HG02884 (cell line): Measurements from ENCODE around the gene EVI5L.
"Not testable (repeated sequence)": the region's sequence is repeated elsewhere in the genome, so short reads cannot be mapped to it uniquely, and the experiment has no call there.

Experiments
- ATAC-seq: cut with Tn5 transposase; IDR thresholded peaks from one replicate; pipeline ENCODE4 v1.9.1; 2021; ENCODE audit warnings: mild to moderate bottlenecking, moderate library complexity; ENCODE audit not compliant: unreplicated experiment

EVI5L gene

DNA sequence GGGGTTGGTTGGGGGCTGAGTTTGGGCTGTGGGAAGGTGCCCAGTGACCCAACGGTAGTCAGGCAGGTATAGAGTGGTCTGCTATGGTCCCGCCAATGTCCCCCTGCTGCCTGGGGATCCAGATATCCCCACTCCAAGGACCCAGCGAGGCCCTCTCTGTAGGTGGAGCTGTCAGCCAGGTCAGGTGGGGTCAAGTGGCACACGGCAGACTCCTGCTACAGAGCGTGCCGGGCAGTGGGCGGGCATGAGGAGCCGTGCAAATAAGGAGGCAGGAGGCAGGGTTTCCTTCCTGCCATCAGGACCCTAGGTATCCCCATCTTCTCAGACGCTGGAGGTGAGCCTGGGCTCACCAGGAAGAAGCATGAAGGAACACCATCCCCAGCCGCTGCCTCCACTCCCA, 14.9 kb downstream of the EVI5L start:
- ATAC-seq, result no peak

- ATAC-seq, result no peak
These were observed 15.6 kb downstream of the EVI5L start for GRCh38 chr19:7845390-7846154.

GRCh38 chr19:7846155-7846646, 16.2 kb downstream of the EVI5L start:
- ATAC-seq, result no peak

- ATAC-seq, result no peak
These were observed 17.6 kb downstream of the EVI5L start for GRCh38 chr19:7847664-7848063.

GRCh38 chr19:7848779-7849457, 18.9 kb downstream of the EVI5L start:
- ATAC-seq, result no peak

DNA sequence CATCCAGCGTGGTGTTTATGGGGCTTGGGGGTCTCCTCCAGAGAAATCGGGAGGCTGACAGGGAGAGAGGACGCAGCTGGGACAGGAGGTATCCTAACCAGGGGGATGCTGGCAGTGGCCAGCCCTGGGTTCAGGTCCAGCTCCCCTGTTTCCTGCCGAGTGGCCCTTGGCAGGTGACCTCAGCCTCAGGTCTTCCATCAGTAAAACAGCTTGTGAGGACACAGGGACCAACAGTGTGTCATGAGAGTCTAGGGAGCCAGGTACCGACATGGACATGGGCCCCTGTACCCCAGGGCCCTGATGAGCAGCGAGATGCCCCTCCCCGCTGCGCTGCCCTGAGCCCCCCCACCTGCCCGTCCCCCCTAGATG, 19.6 kb downstream of the EVI5L start:
- ATAC-seq, result no peak

GRCh38 chr19:7850000-7850813, 20.2 kb downstream of the EVI5L start:
- ATAC-seq, result no peak

DNA sequence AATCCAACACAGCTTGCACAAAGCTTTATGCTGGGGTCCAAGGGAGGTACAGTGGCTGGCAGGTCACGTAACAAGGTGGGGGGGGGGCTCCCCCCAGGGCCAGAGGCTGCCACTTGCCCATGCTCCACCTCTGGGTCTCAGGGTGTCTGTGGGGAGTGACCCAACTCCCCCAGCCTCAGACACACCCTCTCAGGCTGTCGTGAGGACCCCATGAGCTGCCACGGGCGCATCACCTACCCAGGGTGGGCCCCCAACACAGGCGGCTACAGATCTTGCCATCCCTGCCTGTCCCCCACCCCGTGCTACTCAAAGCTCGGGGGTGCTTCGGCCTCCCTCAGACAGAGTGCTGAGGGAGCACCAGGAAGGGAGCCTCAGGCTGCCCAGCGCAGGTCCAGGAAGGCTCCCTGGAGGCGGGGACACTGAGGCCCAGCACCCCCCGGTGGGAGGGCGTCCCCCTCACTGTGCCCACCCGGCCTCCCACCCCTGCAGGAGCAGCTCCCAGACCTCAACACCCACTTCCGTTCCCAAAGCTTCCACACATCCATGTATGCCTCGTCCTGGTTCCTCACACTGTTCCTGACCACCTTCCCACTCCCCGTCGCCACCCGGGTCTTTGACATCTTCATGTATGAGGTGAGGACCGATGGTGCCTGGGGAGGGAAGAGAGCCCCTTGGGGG, 21.1 kb downstream of the EVI5L start:
- ATAC-seq, result no peak

DNA sequence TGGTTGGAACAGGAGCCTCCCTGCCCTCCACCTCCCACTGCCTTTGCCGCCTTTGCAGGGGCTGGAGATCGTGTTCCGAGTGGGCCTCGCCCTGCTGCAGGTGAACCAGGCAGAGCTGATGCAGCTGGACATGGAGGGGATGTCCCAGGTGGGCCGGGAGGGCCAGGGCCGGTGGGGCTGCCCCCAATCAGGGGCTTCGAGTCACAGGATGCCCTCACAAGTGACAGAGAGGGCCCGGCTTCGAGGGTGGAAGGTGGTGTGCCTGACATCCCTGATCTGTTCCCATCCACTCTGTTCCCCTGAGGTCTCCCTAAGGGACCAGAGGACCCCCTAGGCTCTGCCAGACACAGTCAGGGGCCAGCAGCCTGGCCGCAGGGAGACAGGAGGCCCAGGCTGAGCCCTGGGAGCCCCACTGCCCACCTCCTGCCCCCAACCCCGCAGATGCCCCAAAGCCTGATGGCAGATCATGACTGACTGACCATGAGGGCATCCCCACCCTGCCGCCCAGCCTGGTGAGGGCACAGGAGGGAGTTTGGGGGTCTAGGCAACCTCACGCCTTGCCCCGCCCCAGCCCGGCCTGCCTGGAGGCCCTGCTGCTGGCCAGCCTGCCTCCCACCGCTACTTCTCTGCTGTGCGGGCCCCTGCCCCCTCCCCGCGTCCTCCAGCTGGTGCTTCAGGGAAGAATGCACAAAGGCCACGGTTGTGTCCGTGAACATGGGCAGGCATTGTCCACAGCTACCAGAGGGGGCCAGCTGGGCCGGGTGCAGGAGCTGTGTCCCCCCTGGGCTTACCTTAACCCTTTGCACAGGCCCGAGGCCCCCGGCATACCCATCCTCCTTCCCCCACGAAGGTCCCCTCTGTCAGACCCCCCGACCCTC, 21.8 kb downstream of the EVI5L start:
- no peak for ATAC-seq

DNA sequence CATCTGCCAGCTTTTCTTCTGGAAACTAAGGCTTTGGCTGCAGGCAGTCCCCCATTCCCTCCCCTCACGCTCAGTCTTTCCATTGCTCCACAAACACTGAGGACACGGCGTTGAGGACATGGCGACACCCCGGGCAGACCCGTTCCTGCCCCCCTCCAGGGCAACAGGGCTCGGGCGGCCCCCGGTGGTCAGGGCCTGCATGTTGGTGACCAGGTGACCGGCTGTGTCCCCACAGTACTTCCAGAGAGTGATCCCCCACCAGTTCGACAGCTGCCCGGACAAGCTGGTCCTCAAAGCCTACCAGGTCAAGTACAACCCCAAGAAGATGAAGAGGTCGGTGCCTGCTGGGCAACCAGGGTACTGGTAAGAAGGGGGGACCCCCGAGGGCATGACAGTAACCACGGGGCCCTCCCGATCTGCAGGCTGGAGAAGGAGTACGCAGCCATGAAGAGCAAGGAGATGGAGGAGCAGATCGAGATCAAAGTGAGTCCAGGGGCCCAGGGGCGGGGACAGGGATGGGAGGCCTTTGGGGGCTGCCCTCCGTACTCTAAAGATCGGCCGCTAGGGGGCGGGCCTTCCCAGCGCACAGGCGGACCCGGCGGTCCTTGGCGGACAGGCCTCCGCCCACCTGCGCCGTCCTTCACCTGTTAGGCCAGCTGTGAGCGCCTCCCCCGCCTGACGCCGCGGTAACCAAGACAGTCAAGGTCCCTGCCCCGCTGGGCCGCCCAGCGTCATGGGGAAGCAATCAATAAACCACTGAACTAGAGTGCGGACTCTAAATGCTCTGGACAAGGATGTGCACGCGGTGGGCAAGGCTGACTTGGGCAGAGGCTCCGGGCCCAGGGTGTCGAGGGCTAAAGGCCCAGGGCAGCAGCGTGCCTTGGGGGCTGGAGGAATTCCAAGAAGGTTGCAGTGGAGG, 23.1 kb downstream of the EVI5L start:
- no peak for ATAC-seq

- no peak for ATAC-seq
These were observed 23.7 kb downstream of the EVI5L start for GRCh38 chr19:7853770-7854128.

DNA sequence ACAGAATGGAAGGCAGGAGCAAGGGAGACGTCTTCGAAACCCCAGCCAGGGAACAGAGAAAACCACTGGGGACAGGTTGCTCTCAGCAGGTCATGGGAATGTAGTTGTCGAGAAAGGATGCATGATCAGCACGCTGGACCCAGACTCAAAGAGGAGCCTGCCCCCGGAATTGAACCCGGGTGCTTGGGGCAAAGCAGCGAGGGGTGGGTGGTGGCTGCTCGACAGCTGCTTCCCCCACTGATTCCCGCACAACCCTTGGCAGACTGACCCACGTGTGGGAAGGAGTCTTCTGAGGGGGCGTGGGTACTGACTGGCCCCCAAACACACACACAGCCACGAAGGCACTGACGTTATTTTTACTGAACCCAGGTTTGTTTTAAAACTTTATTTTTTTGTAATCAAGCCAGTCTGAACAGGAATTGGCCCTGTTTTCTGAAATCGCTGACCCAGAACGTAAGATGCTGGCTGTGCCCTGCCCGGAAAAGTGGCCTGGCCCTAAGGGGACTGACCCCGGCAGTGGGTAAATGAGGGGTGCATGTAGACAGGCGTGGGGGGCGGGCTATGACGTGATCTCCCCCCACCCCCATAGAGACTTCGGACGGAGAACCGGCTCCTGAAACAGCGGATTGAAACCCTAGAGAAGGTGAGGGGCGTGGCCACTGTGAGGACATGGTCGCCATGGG, 25.5 kb downstream of the EVI5L start:
- no peak for ATAC-seq

DNA sequence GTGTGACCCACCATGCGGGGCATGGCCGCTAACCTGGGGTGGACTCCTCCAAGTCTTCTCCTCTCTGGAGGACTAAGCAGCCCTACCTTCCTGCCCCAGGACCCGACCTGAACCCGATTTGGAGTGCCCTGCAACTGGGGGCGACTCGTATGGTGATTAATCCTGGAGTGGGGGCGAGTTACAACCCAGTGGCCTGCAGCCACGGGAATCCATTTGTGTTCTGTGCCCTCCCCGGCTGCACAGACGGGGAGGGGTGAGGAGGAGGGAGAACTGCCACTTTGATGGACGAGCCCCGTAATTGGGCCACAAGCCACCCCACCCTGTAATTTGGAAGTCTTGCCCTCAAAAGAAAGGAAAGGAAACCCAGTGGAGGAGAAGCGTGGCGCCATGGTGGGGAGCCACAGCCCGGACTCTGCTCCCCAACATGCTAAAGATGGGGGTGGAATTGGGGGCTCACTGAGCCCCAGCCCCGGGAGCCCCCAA, 26.1 kb downstream of the EVI5L start:
- no peak for ATAC-seq

DNA sequence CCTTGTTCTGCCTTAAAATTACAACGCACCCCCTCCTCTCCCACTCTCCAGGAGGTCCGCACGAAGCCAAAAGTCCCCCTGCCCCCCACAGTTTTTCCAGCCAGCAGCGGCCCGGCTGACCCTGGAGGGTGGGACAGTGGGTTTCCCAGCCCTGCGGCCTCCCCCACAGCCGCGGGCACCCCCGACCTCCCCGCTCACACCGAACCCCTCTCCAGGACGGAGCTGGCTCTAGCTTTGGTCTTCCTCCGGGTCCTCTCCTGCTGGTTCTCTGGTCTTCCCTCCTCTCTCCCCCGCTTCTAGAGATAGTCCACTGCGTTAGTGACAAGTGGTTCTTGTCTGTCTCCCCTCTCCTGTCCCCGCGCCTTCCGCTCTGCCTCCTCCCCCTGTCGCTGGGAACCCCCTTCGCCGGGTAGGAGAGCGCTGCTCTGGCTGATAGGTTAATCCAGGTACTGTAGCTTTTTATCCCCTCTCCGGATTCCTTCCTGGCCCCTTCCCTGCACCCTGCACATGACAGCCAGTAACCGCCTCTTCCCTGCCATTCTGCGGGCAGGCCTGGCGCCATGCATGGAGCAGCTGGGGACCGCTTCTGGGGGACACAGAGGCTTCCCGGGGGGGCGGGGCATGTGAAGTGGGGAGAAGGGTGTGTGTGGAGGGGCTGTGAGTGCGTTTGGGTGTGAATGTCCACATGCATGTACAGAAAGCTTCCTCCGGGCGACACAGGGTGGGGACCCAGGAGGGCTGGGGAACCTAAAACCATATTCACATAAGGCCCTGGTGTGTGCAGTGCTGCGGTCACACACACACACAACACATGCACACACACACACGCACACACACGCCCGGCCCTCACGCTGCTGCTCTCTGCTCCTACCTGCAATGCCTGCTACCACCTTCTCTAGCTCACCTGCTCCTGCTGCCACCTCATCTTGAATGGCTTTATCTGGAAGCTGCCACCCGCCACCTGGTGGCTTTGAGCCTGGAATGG, 27.0 kb downstream of the EVI5L start:
- no peak for ATAC-seq

DNA sequence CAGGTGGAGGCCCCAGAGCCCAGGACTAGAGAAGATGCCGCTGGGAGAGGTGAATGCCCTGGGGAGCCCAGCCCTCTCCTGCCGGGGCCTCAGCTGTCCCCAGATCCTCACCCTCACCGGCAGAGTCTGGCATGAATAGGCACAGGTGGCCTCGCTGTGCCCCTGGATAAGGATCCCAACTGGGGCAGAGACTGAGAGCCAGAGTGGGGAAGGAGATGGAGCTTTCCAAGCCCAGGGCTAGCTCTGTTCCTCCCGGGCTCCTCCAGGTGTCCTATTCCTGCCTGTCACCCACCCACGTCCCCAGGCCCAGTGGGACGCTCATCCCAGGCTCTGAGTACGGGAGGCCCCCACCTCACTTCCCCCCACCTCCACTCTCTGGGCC, 27.7 kb downstream of the EVI5L start:
- ATAC-seq, result no peak

- no peak for ATAC-seq
These were observed 28.2 kb downstream of the EVI5L start for GRCh38 chr19:7858109-7858770.

GRCh38 chr19:7859087-7859486, 29.1 kb downstream of the EVI5L start:
- not testable (repeated sequence) for ATAC-seq
